SKM-1 treated with dmso at 0.1 percent for 144 hours (cell line): ENCODE data around the gene LCE1D.

Source experiments
- DNase-seq: peaks from one replicate; lab custom pipeline; 2025; ENCODE audit not compliant: unreplicated experiment; lab: John Stamatoyannopoulos, UW

LCE1D gene

DNA sequence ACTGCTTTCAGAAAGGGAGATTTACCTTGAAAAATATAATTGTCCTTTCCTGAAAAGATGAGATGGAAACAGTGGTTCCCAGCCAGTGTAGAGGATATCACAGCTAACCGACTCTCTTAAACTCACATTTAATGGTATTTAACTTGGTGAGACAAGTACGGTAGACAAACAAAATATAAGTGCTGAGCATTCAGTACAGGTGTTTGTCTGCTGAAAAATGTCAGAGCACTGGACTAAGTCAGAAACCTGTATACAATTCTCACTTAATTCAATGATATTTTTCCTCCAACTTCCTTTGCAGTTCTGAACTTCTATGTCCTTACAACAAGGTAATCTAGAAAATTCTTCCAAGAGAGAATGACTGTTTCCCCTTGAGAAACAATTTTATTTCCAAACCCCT lies 15.2 kb downstream of the LCE1D start, which contains the start of gene LCE1B:
LCE1B (plus strand) TSS at position 301 of the 400 bp plus-strand sequence. CDS start 476 bp downstream, outside the sequence.
- no peak for DNase-seq

DNA sequence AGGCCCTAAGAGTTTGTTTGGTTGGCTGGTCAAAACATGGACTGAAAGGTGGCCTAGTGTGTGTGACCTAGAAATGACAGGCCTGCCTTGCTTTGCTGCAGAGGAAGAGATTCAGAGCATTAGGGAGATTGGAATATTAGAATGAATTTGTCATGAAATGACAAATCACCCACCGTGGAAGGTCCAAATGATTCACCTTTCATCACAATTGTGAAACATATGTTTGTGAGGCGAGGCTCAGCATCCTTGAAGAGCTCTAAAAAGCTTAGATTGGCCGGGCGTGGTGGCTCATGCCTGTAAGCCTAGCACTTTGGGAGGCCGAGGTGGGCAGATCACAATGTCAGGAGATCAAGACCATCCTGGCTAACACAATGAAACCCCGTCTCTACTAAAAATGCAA lies 20.8 kb downstream of the LCE1D start:
- no peak for DNase-seq

DNA sequence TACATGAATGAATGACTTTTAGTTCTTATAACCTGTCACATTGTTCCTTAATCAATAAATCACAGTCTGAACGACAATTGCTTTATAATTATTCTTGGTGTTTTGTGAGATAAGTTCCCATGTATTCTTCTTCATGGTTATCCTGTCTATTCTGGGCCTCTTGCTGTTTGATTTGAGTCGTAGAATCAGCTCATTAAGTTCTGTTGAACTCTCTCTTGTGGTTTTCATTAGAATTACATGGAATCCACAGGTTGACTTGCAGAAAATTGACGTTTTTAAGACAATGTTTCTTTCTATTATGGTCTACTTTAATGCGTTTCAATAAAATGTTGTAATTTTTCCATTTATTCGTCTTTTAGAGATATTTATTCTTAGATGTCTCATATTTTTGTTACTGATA lies 26.8 kb downstream of the LCE1D start:
- no peak for DNase-seq

DNA sequence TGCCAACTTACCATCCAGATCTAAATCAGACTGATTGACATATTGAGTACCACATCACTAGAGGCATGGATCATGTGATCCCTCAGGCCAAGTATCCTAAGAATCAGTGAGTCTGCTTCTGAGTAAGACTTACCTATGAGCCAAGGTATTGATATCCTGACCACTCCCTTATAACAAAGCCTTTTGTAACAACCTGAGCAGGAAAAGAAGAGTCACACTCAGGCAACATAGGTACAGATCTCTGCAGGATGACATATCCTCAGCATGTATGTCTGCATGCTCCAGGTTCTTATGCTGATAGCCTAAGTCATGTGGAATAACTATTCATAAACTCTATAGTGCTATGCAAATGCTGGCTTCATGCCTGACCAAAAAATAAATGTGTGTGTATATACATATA lies 28.4 kb downstream of the LCE1D start:
- no peak for DNase-seq

DNA sequence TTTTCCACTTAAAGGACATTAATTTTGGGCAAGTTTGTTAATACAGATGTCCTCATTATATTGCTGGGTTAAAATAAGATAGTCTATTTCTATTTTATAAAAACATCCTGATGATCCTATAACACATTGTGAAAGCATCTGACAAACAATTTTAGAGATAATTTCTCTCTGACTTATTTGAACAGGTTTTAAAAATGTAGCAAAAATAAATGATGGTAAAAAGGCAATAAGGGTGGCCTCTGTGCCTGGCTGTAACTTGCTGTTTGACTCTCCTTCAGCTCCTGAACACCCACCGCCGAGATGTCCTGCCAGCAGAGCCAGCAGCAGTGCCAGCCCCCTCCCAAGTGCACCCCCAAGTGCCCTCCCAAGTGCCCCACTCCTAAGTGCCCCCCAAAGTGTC lies 30.7 kb downstream of the LCE1D start, which contains the start of gene LCE1A:
LCE1A (plus strand) TSS at position 301 of the 400 bp plus-strand sequence; CDS start at position 301, 0 bp downstream.
- no peak for DNase-seq

DNA sequence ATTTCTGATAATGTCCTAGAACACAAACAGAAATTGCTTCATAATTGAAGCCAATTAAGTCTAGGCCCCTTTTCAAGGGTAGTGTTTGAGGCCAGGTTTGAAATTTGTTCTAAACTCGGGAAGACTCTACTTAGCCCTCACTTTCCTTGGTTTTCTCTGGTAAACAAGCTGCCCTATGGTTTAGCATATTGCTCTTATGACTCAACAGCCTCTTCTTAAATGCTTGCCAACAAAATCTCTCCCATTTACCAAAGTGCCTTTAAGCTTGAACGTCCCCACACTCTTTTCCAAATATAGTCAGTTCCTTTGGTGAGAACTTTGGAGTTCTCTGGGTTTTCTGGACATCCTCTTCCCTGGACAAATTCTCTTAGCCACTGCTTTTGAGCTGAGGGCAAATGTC lies 40.3 kb downstream of the LCE1D start:
- DNase-seq, result no peak

DNA sequence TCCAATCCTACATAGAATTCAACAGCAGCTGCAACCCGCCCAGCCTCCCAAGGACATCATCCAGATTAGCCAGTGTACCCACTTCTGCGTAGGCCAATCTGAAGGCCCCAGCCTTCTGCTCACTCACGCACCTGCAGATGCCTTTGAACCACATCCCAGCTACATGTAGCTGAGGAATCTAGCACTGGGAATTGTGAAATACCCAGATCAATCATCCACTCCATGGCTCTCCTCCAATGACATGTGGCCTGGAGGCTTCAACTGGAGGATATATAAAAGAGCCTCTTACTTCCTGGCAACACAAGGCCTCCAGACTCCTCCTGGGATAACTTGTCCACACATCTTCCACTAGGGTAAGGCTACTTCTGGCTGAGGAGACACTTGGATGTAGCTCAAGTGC lies 46.0 kb downstream of the LCE1D start, which contains the start of gene LCE6A:
LCE6A (plus strand) TSS at position 301 of the 400 bp plus-strand sequence. CDS start 665 bp downstream, outside the sequence.
- no peak for DNase-seq
